Measurements from ENCODE around the gene HORMAD2.
"Not testable (repeated sequence)": the region's sequence is repeated elsewhere in the genome, so short reads cannot be mapped to it uniquely, and the experiment has no call there.

Gene HORMAD2

GRCh38 chr22:30078320-30079311 lies 1.6 kb upstream of the HORMAD2 start:
- Histone ChIP-seq H3K27ac (ENCODE audit: low read depth, low read length, severe bottlenecking) (no peak overlapping the region), H3K4me1 (ENCODE audit: control insufficient read depth, insufficient read depth, low read length, poor library complexity, severe bottlenecking) (no peaks in the 10 kb centered on the region), H3K9me3 (ENCODE audit: control insufficient read depth, low read length) (no peaks in the 10 kb centered on the region), H3K4me3 (ENCODE audit: extremely low read depth, insufficient read depth, low read length, poor library complexity, severe bottlenecking) (no peak overlapping the region), H3K36me3 (ENCODE audit: control insufficient read depth, insufficient read depth, low read length) (no peaks in the 10 kb centered on the region)
- WGBS, 2 experiments (ENCODE audit: insufficient coverage in 2 of 2): 93 to 96% methylated on average over 4 to 5 of the region's 10 CpGs

GRCh38 chr22:30080805-30081204 lies 541 bp downstream of the HORMAD2 start:
- Histone ChIP-seq H3K4me1 (ENCODE audit: control insufficient read depth, insufficient read depth, low read length, poor library complexity, severe bottlenecking) (no peaks in the 10 kb centered on the region), H3K9me3 (ENCODE audit: control insufficient read depth, low read length) (no peaks in the 10 kb centered on the region), H3K36me3 (ENCODE audit: control insufficient read depth, insufficient read depth, low read length) (no peaks in the 10 kb centered on the region), H3K4me3 (ENCODE audit: extremely low read depth, insufficient read depth, low read length, poor library complexity, severe bottlenecking) (no peak overlapping the region), H3K27ac (ENCODE audit: low read depth, low read length, severe bottlenecking) (no peak overlapping the region)
- 83 to 94% methylated on average over 5 to 8 of the region's 9 CpGs for WGBS, 2 experiments (ENCODE audit: insufficient coverage in 2 of 2)

GRCh38 chr22:30086496-30086895 lies 6.2 kb downstream of the HORMAD2 start:
- WGBS, 2 experiments (ENCODE audit: insufficient coverage in 2 of 2): 64 to 87% methylated on average over 1 to 2 of the region's 2 CpGs
- H3K9me3 ChIP-seq (ENCODE audit: control insufficient read depth, low read length): no peaks in the 10 kb centered on the region

GRCh38 chr22:30087037-30087436 lies 6.8 kb downstream of the HORMAD2 start:
- H3K9me3 ChIP-seq (ENCODE audit: control insufficient read depth, low read length); H3K36me3 ChIP-seq (ENCODE audit: control insufficient read depth, insufficient read depth, low read length); H3K27ac ChIP-seq (ENCODE audit: low read depth, low read length, severe bottlenecking); H3K4me1 ChIP-seq (ENCODE audit: control insufficient read depth, insufficient read depth, low read length, poor library complexity, severe bottlenecking); H3K4me3 ChIP-seq (ENCODE audit: extremely low read depth, insufficient read depth, low read length, poor library complexity, severe bottlenecking): not testable (repeated sequence)
- WGBS, 2 experiments (ENCODE audit: insufficient coverage in 2 of 2): 83 to 87% methylated on average over 4 to 5 of the region's 5 CpGs

More at GRCh38 chr22:30086496-30086895, 6.2 kb downstream of the HORMAD2 start:
- no peaks in the 10 kb centered on the region for H3K36me3 ChIP-seq (ENCODE audit: control insufficient read depth, insufficient read depth, low read length)
- H3K27ac ChIP-seq (ENCODE audit: low read depth, low read length, severe bottlenecking): no peak overlapping the region
- no peak overlapping the region for H3K4me3 ChIP-seq (ENCODE audit: extremely low read depth, insufficient read depth, low read length, poor library complexity, severe bottlenecking)
- no peaks in the 10 kb centered on the region for H3K4me1 ChIP-seq (ENCODE audit: control insufficient read depth, insufficient read depth, low read length, poor library complexity, severe bottlenecking)

GRCh38 chr22:30087611-30088010 lies 7.3 kb downstream of the HORMAD2 start:
- Histone ChIP-seq H3K36me3 (ENCODE audit: control insufficient read depth, insufficient read depth, low read length) (no peaks in the 10 kb centered on the region), H3K27ac (ENCODE audit: low read depth, low read length, severe bottlenecking) (no peak overlapping the region), H3K4me3 (ENCODE audit: extremely low read depth, insufficient read depth, low read length, poor library complexity, severe bottlenecking) (no peak overlapping the region), H3K4me1 (ENCODE audit: control insufficient read depth, insufficient read depth, low read length, poor library complexity, severe bottlenecking) (no peaks in the 10 kb centered on the region), H3K9me3 (ENCODE audit: control insufficient read depth, low read length) (peaks cover 3% of the 10 kb centered on the region)

GRCh38 chr22:30088468-30088867 lies 8.2 kb downstream of the HORMAD2 start:
- Histone ChIP-seq H3K4me1 (ENCODE audit: control insufficient read depth, insufficient read depth, low read length, poor library complexity, severe bottlenecking) (no peaks in the 10 kb centered on the region), H3K4me3 (ENCODE audit: extremely low read depth, insufficient read depth, low read length, poor library complexity, severe bottlenecking) (no peak overlapping the region), H3K27ac (ENCODE audit: low read depth, low read length, severe bottlenecking) (no peak overlapping the region), H3K9me3 (ENCODE audit: control insufficient read depth, low read length) (peaks cover 8% of the 10 kb centered on the region), H3K36me3 (ENCODE audit: control insufficient read depth, insufficient read depth, low read length) (no peaks in the 10 kb centered on the region)

- Histone ChIP-seq H3K4me3 (ENCODE audit: extremely low read depth, insufficient read depth, low read length, poor library complexity, severe bottlenecking) (no peak overlapping the region), H3K4me1 (ENCODE audit: control insufficient read depth, insufficient read depth, low read length, poor library complexity, severe bottlenecking) (no peaks in the 10 kb centered on the region), H3K36me3 (ENCODE audit: control insufficient read depth, insufficient read depth, low read length) (no peaks in the 10 kb centered on the region), H3K27ac (ENCODE audit: low read depth, low read length, severe bottlenecking) (no peak overlapping the region), H3K9me3 (ENCODE audit: control insufficient read depth, low read length) (peaks cover 14% of the 10 kb centered on the region)
- 86 to 92% methylated on average over 1 of the region's 1 CpG for WGBS, 2 experiments (ENCODE audit: insufficient coverage in 2 of 2)
Observed at GRCh38 chr22:30089655-30089974, 9.4 kb downstream of the HORMAD2 start.

- no peak overlapping the region for H3K27ac ChIP-seq (ENCODE audit: low read depth, low read length, severe bottlenecking)
- no CpG with 5 or more reads among the region's 1 CpG for WGBS, 2 experiments (ENCODE audit: insufficient coverage in 2 of 2)
- H3K4me3 ChIP-seq (ENCODE audit: extremely low read depth, insufficient read depth, low read length, poor library complexity, severe bottlenecking): no peak overlapping the region
- H3K9me3 ChIP-seq (ENCODE audit: control insufficient read depth, low read length): peaks cover 29% of the 10 kb centered on the region
- no peaks in the 10 kb centered on the region for H3K4me1 ChIP-seq (ENCODE audit: control insufficient read depth, insufficient read depth, low read length, poor library complexity, severe bottlenecking)
- no peaks in the 10 kb centered on the region for H3K36me3 ChIP-seq (ENCODE audit: control insufficient read depth, insufficient read depth, low read length)
Observed at GRCh38 chr22:30092686-30093085, 12.4 kb downstream of the HORMAD2 start.

GRCh38 chr22:30094804-30095203 lies 14.5 kb downstream of the HORMAD2 start:
- Histone ChIP-seq H3K36me3 (ENCODE audit: control insufficient read depth, insufficient read depth, low read length) (no peaks in the 10 kb centered on the region), H3K4me1 (ENCODE audit: control insufficient read depth, insufficient read depth, low read length, poor library complexity, severe bottlenecking) (no peaks in the 10 kb centered on the region), H3K27ac (ENCODE audit: low read depth, low read length, severe bottlenecking) (no peak overlapping the region), H3K4me3 (ENCODE audit: extremely low read depth, insufficient read depth, low read length, poor library complexity, severe bottlenecking) (no peak overlapping the region), H3K9me3 (ENCODE audit: control insufficient read depth, low read length) (peaks cover 29% of the 10 kb centered on the region)
- no CpG with 5 or more reads among the region's 1 CpG for WGBS, 2 experiments (ENCODE audit: insufficient coverage in 2 of 2)

GRCh38 chr22:30097861-30098260 lies 17.6 kb downstream of the HORMAD2 start:
- Histone ChIP-seq H3K36me3 (ENCODE audit: control insufficient read depth, insufficient read depth, low read length) (no peaks in the 10 kb centered on the region), H3K4me1 (ENCODE audit: control insufficient read depth, insufficient read depth, low read length, poor library complexity, severe bottlenecking) (no peaks in the 10 kb centered on the region), H3K9me3 (ENCODE audit: control insufficient read depth, low read length) (peaks cover 24% of the 10 kb centered on the region), H3K27ac (ENCODE audit: low read depth, low read length, severe bottlenecking) (no peak overlapping the region), H3K4me3 (ENCODE audit: extremely low read depth, insufficient read depth, low read length, poor library complexity, severe bottlenecking) (no peak overlapping the region)
- WGBS, 2 experiments (ENCODE audit: insufficient coverage in 2 of 2): 20 to 25% methylated on average over 1 of the region's 1 CpG

GRCh38 chr22:30100770-30101169 lies 20.5 kb downstream of the HORMAD2 start:
- H3K4me3 ChIP-seq (ENCODE audit: extremely low read depth, insufficient read depth, low read length, poor library complexity, severe bottlenecking); H3K36me3 ChIP-seq (ENCODE audit: control insufficient read depth, insufficient read depth, low read length); H3K27ac ChIP-seq (ENCODE audit: low read depth, low read length, severe bottlenecking); H3K4me1 ChIP-seq (ENCODE audit: control insufficient read depth, insufficient read depth, low read length, poor library complexity, severe bottlenecking); H3K9me3 ChIP-seq (ENCODE audit: control insufficient read depth, low read length): not testable (repeated sequence)
- no CpG with 5 or more reads among the region's 2 CpGs for WGBS, 2 experiments (ENCODE audit: insufficient coverage in 2 of 2)

All from mesodermal cell (in vitro differentiated cells).